GM12801 (cell line): ENCODE results near the gene GRIN2A.

ENCODE experiments used
- TF ChIP-seq, protein P1 (sequence below): IDR thresholded peaks from one replicate; pipeline ENCODE4 v1.5.1; 2011; ENCODE audit warnings: control low read depth; ENCODE audit not compliant: insufficient read length; ENCODE audit errors: extremely low read depth

Gene GRIN2A

DNA sequence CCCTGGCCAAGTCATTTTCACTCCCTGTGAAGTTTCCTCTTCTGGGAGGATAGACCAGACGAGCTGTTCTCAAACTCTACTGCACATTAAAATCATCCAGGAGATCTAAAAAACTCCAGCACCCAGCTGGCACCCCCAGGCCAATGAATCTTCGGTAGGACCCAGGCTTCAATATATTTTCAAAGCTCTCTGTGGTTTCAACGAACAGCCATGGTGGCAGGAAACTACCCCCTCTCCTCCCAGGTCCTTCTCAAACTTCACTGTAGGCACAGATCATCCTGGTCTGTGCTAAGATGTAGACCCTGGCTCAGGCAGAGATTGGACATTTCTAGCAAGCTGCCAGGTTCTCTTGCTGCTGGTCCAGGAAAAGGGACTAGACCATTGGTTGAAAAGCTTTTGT is 38.7 kb upstream of the GRIN2A start:
- TF ChIP-seq, protein P1, sequence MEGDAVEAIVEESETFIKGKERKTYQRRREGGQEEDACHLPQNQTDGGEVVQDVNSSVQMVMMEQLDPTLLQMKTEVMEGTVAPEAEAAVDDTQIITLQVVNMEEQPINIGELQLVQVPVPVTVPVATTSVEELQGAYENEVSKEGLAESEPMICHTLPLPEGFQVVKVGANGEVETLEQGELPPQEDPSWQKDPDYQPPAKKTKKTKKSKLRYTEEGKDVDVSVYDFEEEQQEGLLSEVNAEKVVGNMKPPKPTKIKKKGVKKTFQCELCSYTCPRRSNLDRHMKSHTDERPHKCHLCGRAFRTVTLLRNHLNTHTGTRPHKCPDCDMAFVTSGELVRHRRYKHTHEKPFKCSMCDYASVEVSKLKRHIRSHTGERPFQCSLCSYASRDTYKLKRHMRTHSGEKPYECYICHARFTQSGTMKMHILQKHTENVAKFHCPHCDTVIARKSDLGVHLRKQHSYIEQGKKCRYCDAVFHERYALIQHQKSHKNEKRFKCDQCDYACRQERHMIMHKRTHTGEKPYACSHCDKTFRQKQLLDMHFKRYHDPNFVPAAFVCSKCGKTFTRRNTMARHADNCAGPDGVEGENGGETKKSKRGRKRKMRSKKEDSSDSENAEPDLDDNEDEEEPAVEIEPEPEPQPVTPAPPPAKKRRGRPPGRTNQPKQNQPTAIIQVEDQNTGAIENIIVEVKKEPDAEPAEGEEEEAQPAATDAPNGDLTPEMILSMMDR = no peak

DNA sequence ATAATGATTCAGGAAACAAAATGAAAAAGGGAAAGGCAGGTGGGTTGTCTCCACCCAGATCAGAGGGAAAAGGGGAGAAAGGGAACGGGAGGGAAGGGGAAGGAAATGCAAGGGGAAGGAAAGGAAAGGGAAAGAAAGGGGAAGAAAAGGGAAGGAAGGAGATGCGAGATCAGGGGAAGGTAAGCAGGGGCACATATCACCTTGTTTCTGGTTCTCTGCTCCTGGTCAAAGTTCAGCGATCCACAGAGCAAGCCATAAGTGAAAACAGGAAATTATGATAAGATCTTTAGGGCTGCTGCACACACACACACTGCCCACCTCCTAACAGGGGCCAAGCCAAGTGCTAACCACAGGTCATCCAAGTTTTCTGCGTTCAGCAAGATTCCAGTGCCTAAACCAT is 37.5 kb upstream of the GRIN2A start:
- TF ChIP-seq, protein P1 = no peak

- TF ChIP-seq, protein P1 = no peak
These were observed 36.4 kb upstream of the GRIN2A start for GRCh38 chr16:10218490-10219206.

- TF ChIP-seq, protein P1 = no peak
These were observed 31.5 kb upstream of the GRIN2A start for GRCh38 chr16:10213748-10214147.

GRCh38 chr16:10210944-10211343 is 28.7 kb upstream of the GRIN2A start:
- TF ChIP-seq, protein P1 = no peak

- TF ChIP-seq, protein P1 = no peak
These were observed 24.6 kb upstream of the GRIN2A start for GRCh38 chr16:10206865-10207264.

DNA sequence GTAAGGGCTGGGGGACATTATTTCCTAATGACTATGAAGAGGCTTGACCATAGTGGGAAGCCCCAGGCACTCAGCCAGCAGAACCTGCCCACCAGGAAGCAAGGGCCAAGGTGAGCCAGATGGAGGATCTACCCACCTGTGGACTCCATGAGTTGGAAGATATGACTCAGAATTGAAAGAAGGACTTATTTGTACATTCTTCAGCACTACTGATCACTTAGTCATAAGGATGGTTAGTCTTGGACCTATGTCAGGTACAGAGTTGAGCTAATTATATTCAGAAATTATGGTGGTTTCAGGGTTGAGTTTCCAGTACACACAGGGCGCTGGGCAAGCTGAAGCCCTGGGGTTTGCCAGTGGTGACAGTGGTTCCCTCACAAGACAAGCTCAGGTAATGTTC is 24.0 kb upstream of the GRIN2A start:
- TF ChIP-seq, protein P1 = no peak
